ENCODE data around the gene SRD5A1. TPM values are rescaled to one million over a fixed set of nuclear protein-coding genes. Genes with fewer than 3 reads are reported as not detected.

Gene SRD5A1
- total and polyA plus RNA-seq, 2 of the 8 experiments (the other 6 are each of a cell fraction or from before 2014, with no cell fraction given), result 34.7 to 42.4 TPM

GRCh38 chr5:6649681-6650080 lies 16.4 kb downstream of the SRD5A1 start:
- 87% methylated on average over 9 of the region's 9 CpGs; no CpG with 5 or more reads in 1 of the 2 experiments for WGBS, 2 experiments (ENCODE audit: extremely low coverage in 1 of 2, insufficient coverage in 1 of 2, insufficient read length in 1 of 2, insufficient replicate concordance in 2 of 2, low coverage in 1 of 2, low lambda C conversion rate in 2 of 2, missing lambda C conversion rate in 1 of 2)
- H4K8ac ChIP-seq (ENCODE audit: extremely low read depth, insufficient read depth, low read length), result no peak overlapping the region

More at GRCh38 chr5:6649681-6650080, 16.4 kb downstream of the SRD5A1 start:
- Histone ChIP-seq H3K14ac (ENCODE audit: insufficient read length) (no peak overlapping the region), H2AFZ (ENCODE audit: low read length) (no peak overlapping the region), H2BK5ac (ENCODE audit: low read depth, low read length) (0 out of 2 replicates have a peak overlapping the region, but pooled peaks have one; percentile 30), H3K79me1 (ENCODE audit: low read depth, low read length) (peaks cover 6% of the 10 kb centered on the region; the same call in 1 of the 2 replicates), H3K27ac (ENCODE audit: low read depth, low read length) (no peak overlapping the region), H3K4ac (replicated peaks; ENCODE audit: insufficient read length, low read depth, low read length) (no peak overlapping the region), H3K4me2 (ENCODE audit: insufficient read depth in 1 of 2, low read depth in 2 of 2, low read length in 2 of 2) (peak overlapping the region; percentile 37 to 41; a peak in 2 of 4 replicates), H2BK15ac (ENCODE audit: low read length) (no peak overlapping the region), H3K9ac (replicated peaks in 1 of 4; ENCODE audit: extremely low read depth in 1 of 4, low read depth in 3 of 4, low read length in 3 of 4) (no peak overlapping the region), H3K9me3 (ENCODE audit: insufficient read depth in 2 of 2, low read depth in 1 of 2, low read length in 1 of 2) (no peaks in the 10 kb centered on the region), H4K91ac (replicated peaks; ENCODE audit: insufficient read length, low read length) (no peak overlapping the region), H2BK20ac (ENCODE audit: low read length) (no peak overlapping the region), H3K79me2 (ENCODE audit: control insufficient read depth in 1 of 2, insufficient read depth in 2 of 2, low read length in 2 of 2) (peaks cover 0 to 15% of the 10 kb centered on the region in 2 experiments; a peak in 2 of 4 replicates), H2BK12ac (ENCODE audit: low read depth, low read length) (no peak overlapping the region), H3K4me1 (replicated peaks in 1 of 4; ENCODE audit: control insufficient read depth in 3 of 4, insufficient read depth in 4 of 4, low read length in 3 of 4) (peaks cover 0 to 8% (median 0%) of the 10 kb centered on the region in 4 experiments; a peak in 2 of 7 replicates), H2BK120ac (replicated peaks; ENCODE audit: low read depth, low read length) (no peak overlapping the region), H4K20me1 (replicated peaks in 1 of 2; ENCODE audit: control insufficient read depth in 1 of 2, insufficient read depth in 2 of 2, low read length in 2 of 2) (peaks cover 0 to 3% of the 10 kb centered on the region in 2 experiments), H3K27me3 (replicated peaks in 1 of 4; ENCODE audit: control insufficient read depth in 3 of 4, extremely low read depth in 1 of 4, insufficient read depth in 3 of 4, low read length in 3 of 4) (no peaks in the 10 kb centered on the region), H3K36me3 (ENCODE audit: control insufficient read depth in 2 of 4, insufficient read depth in 4 of 4, low read length in 3 of 4) (peaks cover 0 to 5% (median 2%) of the 10 kb centered on the region in 4 experiments; a peak in 3 of 8 replicates), H3K23ac (ENCODE audit: insufficient read length) (no peak overlapping the region), H3K56ac (replicated peaks; ENCODE audit: insufficient read length, low read depth, low read length) (no peak overlapping the region), H4K5ac (ENCODE audit: insufficient read length, low read depth, low read length) (no peak overlapping the region), H3K4me3 (ENCODE audit: extremely low read depth in 1 of 4, insufficient read depth in 2 of 4, low read depth in 3 of 4, low read length in 4 of 4) (no peak overlapping the region), H3K23me2 (ENCODE audit: low read depth, low read length) (no peaks in the 10 kb centered on the region), H2AK5ac (ENCODE audit: low read depth, low read length) (peak overlapping the region; percentile 90; the same call in 1 of the 2 replicates), H3K18ac (ENCODE audit: extremely low read depth, low read length) (no peak overlapping the region)
- ChIA-PET CTCF (ENCODE audit: partially characterized antibody) (interaction anchor here (1.3 kb wide), 2 partner anchors 13 to 35 kb away, joined by 3 to 6 read pairs; no protein-coding TSS in a partner anchor), POLR2A (ENCODE audit: partially characterized antibody) (interaction anchor here (1.1 to 1.4 kb wide), 4 partner anchors 10 to 17 kb away, joined by 3 to 9 read pairs (median 4); partner anchors contain the start of gene NSUN2)
- no peak for DNase-seq (ENCODE audit: low read depth in 1 of 2, low spot score in 2 of 2)
- TF ChIP-seq CHD2 (IDR thresholded peaks at IDR 0.05; ENCODE audit: low read length) (no peak), SUZ12 (IDR thresholded peaks at IDR 0.05; ENCODE audit: low read length) (no peak), SIRT6 (IDR thresholded peaks at IDR 0.05; ENCODE audit: low read length) (no peak), PHF8 (conservative IDR thresholded peaks at IDR 0.05; ENCODE audit: low read depth, low read length) (no peak), TAF1 (IDR thresholded peaks at IDR 0.05; ENCODE audit: low read depth, low read length) (no peak), ZNF274 (IDR thresholded peaks at IDR 0.05; ENCODE audit: borderline replicate concordance, extremely low read depth, low read length) (no peak)
- FAIRE-seq, result no peak

All from H1 (cell line).